GM21786 (cell line): Measurements from ENCODE around the gene CR1L.
"Not testable (repeated sequence)": the region's sequence is repeated elsewhere in the genome, so short reads cannot be mapped to it uniquely, and the experiment has no call there.

Experiments used
- ATAC-seq: cut with Tn5 transposase; IDR thresholded peaks from one replicate; pipeline ENCODE4 v1.9.1; 2021; ENCODE audit not compliant: unreplicated experiment

Gene CR1L

GRCh38 chr1:207676153-207676552, 31.2 kb downstream of the CR1L start:
- ATAC-seq: no peak

GRCh38 chr1:207680590-207681388, 35.9 kb downstream of the CR1L start:
- ATAC-seq: not testable (repeated sequence)

DNA sequence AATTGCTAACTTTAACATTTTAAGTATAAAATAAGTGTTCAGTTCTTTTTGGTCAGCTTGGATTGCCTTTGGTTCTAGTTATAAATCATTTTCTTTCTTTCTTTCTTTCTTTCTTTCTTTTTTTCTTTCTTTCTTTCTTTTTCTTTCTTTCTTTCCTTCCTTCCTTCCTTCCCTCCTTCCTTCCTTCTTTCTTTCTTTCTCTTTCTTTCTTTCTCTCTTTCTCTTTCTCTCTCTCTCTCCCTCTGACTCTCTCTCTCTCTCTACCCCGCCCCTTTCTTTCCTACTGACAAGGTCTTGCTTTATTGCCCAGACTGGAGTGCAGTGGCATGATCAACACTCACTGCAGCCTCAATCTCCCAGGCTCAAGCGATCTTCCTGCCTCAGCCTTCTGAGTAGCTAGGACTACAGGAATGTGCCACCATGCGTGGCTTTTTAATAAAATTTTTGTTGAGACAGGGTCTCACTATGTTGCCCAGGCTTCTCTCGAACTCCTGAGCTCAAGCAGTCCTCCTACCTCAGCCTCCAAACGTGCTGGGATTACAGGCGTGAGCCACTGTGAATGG, 38.0 kb downstream of the CR1L start:
- ATAC-seq: not testable (repeated sequence)

DNA sequence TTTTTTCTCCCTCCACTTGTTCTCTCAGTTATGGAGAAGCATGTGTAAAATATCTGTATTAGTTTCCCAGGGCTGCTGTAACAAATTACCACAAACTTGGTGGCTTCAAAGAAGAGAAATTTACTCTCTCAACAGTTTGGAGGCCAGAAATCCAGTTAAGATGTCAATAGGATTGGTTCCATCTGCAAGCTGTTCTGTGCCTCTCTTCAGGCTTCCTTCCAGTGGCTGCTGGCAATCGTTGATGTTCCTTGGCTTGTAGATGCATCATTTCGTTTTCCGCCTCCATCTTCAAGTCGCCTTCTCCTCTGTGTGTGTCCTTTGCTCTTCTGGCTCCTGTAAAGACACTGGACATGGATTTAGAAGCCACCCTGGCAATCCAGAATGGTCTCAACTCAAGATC, 45.6 kb downstream of the CR1L start:
- ATAC-seq: not testable (repeated sequence)

DNA sequence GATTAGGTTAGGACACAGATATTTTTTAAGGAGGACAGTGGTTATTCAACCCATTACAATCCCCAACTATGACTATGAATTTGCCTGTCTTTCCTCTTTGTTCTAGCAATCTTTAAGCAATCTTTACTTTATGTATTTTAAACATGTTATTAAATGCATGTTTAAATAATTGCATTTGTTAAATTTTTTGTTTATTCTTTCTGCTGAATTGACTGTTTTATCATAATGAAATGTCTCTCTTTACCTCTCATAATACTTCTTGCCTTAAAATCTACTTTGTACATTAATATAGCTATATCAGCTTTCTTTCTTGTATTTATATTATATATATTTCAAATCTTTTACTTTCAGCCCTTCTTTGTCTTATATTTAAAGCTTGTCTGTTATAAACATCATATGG, 46.1 kb downstream of the CR1L start:
- ATAC-seq: no peak

DNA sequence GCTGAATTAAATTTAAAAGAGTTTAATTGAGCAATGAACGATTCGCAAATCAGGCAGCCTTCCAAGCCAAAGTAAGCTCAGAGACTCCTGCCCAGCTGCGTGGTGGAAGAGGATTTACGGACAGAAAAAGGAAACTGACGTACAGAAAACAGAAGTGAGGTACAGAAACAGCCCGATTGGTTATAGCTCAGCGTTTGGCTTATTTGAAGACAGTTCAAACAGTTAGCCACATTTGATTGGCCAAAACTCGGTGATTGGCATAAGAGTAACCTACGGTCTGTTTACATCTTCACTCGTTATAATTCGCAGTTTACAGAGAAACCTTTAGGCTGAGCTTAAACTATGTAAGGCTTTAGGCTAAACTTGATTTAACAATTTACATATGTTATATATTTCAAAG, 46.9 kb downstream of the CR1L start:
- ATAC-seq: no peak

- ATAC-seq: not testable (repeated sequence)
Measured at GRCh38 chr1:207692291-207692690, 47.4 kb downstream of the CR1L start.

GRCh38 chr1:207695891-207696290, 51.0 kb downstream of the CR1L start:
- ATAC-seq: no peak

DNA sequence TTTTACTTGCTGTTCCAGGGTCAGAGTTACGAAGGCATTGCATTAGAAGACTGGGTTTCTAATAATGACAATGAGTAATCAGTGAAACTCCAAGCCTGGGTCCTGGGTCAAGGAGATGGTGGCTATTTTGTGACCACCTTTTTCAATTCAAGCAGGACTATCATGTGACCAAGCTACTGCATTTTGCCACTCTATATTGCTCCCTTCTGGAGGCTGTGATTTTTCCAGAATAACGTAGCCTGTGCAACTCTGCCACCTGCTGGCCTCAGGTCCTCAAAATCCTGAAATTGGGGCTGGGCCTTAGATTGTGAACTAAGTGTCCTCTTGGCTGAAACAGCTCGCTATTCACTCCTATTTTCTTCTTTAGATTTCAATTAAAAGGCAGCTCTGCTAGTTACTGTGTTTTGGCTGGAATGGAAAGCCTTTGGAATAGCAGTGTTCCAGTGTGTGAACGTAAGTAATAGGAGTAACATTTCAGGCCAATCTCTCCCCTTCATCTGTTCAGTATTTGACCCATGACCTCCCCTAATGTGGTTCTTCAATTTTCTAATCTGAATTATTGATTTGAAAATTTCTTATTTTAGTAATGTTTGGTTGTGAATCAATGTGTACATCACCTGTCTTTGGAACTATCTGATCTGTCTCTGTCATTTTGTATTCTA, 54.0 kb downstream of the CR1L start:
- ATAC-seq: no peak

GRCh38 chr1:207702317-207702716, 57.4 kb downstream of the CR1L start:
- no peak for ATAC-seq

DNA sequence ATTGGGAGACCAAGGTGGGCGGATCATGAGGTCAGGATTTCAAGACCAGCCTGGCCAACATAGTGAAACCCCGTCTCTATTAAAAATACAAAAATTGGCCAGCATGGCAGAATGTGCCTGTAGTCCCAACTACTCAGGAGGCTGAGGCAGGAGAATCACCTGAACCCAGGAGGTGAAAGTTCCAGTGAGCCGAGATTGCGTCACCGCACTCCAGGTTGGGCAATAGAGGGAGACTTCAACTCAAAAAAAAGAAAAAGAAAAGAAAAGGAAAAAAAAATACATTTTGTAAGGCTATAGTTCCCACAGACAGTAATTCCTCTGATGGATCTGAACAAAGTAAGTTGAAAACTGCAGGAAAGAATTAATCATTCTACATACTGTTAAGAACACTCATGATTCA, 58.8 kb downstream of the CR1L start:
- ATAC-seq: no peak

DNA sequence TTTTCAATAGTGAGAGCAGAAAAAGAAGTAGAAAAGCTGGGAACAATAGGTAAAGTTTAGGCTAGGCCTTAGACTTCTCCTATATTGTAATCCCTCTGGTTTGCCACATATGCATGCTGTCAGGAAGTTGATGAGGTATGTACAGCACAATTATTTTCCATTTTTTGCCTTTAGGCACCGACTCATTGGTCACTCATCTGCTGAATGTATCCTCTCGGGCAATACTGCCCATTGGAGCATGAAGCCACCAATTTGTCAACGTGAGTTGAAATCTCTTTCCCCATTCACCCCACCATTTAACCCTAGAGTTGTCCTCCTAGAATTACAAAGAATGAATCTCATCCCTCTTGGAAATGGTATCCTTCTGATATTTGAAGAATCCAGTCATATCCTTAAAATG, 63.1 kb downstream of the CR1L start:
- not testable (repeated sequence) for ATAC-seq

DNA sequence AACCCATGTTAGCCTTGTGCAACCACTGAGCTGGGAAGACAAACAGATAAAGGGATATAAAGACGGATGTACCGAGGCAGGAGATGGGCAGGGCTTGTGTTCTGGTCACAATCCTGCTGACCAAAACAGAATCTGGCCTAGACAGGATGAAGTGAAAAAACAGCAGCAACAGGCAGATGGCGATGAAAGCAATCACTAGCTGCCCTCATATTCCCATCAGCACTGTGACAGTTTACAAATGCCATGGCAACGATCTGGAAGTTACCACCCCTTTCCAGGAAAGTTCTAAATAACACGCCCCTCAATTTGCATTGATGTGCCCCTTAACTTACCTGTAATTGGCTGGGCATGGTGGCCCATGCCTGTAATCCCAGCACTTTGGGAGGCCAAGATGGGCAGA, 66.4 kb downstream of the CR1L start:
- no peak for ATAC-seq

GRCh38 chr1:207712701-207713100, 67.8 kb downstream of the CR1L start:
- not testable (repeated sequence) for ATAC-seq

DNA sequence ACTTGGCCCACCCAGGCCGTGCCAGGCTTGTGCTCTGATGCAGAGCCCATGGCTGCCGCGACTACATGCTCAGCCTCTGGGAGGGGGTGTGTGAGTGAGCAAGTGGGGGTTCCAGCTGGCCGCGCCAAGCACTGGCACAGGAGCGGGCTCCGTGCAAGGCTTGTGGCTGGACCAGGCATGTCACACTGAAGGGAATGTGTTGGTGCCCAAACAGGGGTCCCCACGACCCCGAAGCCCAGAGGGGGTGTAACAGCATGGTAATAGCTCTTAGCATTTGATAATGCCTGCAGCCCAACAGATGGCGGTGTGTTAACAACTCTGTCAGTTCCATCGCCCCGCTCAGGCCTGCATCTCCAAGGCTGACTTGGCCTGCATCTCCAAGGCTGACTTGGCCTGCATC, 68.6 kb downstream of the CR1L start:
- no peak for ATAC-seq

DNA sequence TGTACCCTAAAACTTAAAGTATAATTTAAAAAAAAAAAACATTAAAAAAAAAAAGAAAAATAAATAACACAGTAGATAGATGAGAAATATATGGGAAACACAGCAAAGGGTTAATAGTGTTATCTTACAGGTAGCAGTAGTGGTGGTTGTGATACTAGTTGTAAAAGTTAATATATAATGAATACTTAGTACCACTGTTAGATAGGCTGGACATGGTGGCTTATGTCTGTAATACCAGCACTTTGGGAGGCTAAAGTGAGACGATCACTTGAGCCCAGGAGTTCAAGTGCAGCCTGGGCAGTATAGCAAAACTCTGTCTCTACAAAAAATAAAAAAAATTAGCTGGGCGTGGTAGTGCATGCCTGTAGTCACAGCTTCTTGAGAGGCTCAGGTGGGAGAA, 74.3 kb downstream of the CR1L start:
- ATAC-seq: no peak

- not testable (repeated sequence) for ATAC-seq
Measured at GRCh38 chr1:207728200-207728858, 83.4 kb downstream of the CR1L start.

DNA sequence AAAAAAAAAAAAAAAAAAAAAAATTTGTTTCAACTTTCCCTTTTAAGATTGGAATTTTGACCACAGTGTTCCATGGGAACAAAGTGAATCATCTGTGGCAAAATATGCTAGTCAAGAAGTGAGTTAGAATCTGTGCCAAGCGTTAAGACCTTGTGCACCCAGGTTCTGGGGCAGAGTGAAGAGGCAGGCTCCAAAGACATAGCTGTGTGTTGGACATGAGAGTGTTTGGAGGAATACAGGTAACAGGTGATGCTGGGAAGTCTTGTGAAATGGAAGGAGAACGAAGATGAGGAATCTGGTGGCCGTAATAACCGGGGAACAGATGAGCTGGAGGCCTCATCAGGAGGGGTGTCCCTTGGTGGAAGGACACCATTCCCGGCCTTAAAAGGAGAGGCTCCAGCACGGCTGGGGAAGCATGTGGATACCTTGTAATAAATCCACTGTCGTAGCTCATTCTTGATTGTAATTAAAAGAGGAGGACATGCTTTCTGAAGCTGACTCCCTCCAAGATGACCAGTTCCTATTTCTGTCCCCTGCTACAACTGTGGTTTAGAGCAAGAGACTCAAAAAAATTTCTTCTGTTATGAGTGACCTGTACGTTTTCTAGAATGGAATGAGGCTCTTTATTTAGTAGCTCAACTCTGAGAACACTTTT, 92.7 kb downstream of the CR1L start:
- not testable (repeated sequence) for ATAC-seq

DNA sequence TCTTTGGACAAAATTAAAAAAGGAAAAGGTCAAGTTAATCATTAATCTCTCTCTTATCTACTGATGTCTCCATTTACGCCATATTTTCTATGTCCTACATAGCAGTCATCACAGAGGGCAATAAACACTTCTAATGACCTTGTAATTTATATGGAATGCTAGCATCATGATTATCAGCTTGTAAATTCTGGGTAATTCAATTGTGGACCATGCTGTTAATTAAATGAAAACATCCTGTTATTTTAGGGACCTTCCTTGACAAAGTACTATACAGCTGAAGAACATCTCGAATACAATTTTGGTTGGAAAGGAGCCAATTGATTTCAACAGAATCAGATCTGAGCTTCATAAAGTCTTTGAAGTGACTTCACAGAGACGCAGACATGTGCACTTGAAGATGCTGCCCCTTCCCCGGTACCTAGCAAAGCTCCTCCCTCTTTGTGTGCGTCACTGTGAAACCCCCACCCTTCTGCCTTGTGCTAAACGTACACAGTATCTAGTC, 93.3 kb downstream of the CR1L start:
- not testable (repeated sequence) for ATAC-seq

- no peak for ATAC-seq
Measured at GRCh38 chr1:207740207-207740606, 95.3 kb downstream of the CR1L start.
